ENCODE data around the gene AATF.

- TF ChIP-seq POLR2A (IDR thresholded peaks at IDR 0.05) (no peak), CTCF (IDR thresholded peaks at IDR 0.05) (no peak)
Measured at GRCh38 chr17:37082311-37082860, 133.6 kb downstream of the AATF start.
